IMR-90 (cell line): Measurements from ENCODE around the gene FNDC11. TPM values are rescaled to one million over a fixed set of nuclear protein-coding genes. Genes with fewer than 3 reads are reported as not detected.

ENCODE experiments used
- ATAC-seq: fragments of 200-7000 bp; cut with Tn5 transposase; 2 replicates; pipeline ENCODE4 v1.9.1; 2020; ENCODE audit warnings: low read depth, mild to moderate bottlenecking, moderate library complexity
- BruUV-seq: library from RNA; stranded (reverse); fragments of 400-500 nt; replicated peaks from 2 replicates; lab custom pipeline; 2021; lab: Mats Ljungman, UMichigan
- CTCF ChIA-PET: fragments of 300-600 bp; formaldehyde crosslinking; extraction: SDS; loops from one replicate; lab custom pipeline; 2021; ENCODE audit warnings: antibody characterized with exemption; lab: Yijun Ruan, JAX
- POLR2A ChIA-PET: fragments of 300-600 bp; sonication (Branson Sonifier 250); formaldehyde crosslinking; loops from one replicate; lab custom pipeline; 2022; ENCODE audit warnings: antibody characterized with exemption; ENCODE audit not compliant: unreplicated experiment; lab: Charles Lee
- DNase-seq: peaks from one replicate; pipeline ENCODE4 v3.0.0; 2013
- H2AFZ ChIP-seq: replicated peaks from 2 replicates; pipeline ENCODE3; 2013; ENCODE audit warnings: low read length, mild to moderate bottlenecking; ENCODE audit not compliant: poor library complexity
- H2AK5ac ChIP-seq: 2 replicates; pipeline ENCODE4 v1.6.1; 2013; ENCODE audit warnings: low read depth, low read length, inconsistent platforms
- H2AK9ac ChIP-seq: replicated peaks from 2 replicates; pipeline ENCODE3; 2013; ENCODE audit warnings: mild to moderate bottlenecking, low read depth, low read length, moderate library complexity; ENCODE audit not compliant: poor library complexity
- H2BK120ac ChIP-seq: 2 replicates; pipeline ENCODE4 v1.6.1; 2013; ENCODE audit warnings: low read depth, low read length, inconsistent platforms
- H2BK15ac ChIP-seq: 3 replicates; pipeline ENCODE4 v1.6.1; 2013; ENCODE audit warnings: low read depth, low read length, inconsistent platforms
- H2BK20ac ChIP-seq: 2 replicates; pipeline ENCODE4 v1.6.1; 2013; ENCODE audit warnings: low read depth, mild to moderate bottlenecking, inconsistent platforms, low read length, moderate library complexity
- H2BK5ac ChIP-seq: 2 replicates; pipeline ENCODE4 v1.6.1; 2013; ENCODE audit warnings: mild to moderate bottlenecking, low read depth, low read length, inconsistent platforms; ENCODE audit not compliant: poor library complexity, severe bottlenecking
- H3K14ac ChIP-seq: replicated peaks from 2 replicates; pipeline ENCODE4 v1.6.1; 2013; ENCODE audit warnings: low read depth, low read length, inconsistent platforms
- H3K18ac ChIP-seq: 2 replicates; pipeline ENCODE4 v1.6.1; 2013; ENCODE audit warnings: low read depth, low read length, control low read depth
- H3K23ac ChIP-seq: 2 replicates; pipeline ENCODE4 v1.6.1; 2013; ENCODE audit warnings: low read depth, low read length, inconsistent platforms
- H3K27ac ChIP-seq: 2 replicates; pipeline ENCODE4 v1.5.1; 2013; ENCODE audit warnings: mild to moderate bottlenecking, control low read depth, low read length; ENCODE audit not compliant: insufficient read depth
- H3K27me3 ChIP-seq: 2 replicates; pipeline ENCODE4 v1.6.1; 2013; ENCODE audit warnings: low read length; ENCODE audit not compliant: control insufficient read depth, insufficient read depth
- H3K36me3 ChIP-seq: 2 replicates; pipeline ENCODE4 v1.6.1; 2013; ENCODE audit warnings: low read length, mixed read lengths; ENCODE audit not compliant: control insufficient read depth, insufficient read depth
- H3K4ac ChIP-seq: 2 replicates; pipeline ENCODE4 v1.6.1; 2013; ENCODE audit warnings: low read depth, low read length, inconsistent platforms
- H3K4me1 ChIP-seq: 2 replicates; pipeline ENCODE4 v1.6.1; 2013; ENCODE audit warnings: low read length, mixed read lengths; ENCODE audit not compliant: control insufficient read depth, insufficient read depth
- H3K4me2 ChIP-seq: 2 replicates; pipeline ENCODE4 v1.6.1; 2013; ENCODE audit warnings: low read depth, mild to moderate bottlenecking, control low read depth, low read length, moderate library complexity
- H3K4me3 ChIP-seq: 2 replicates; pipeline ENCODE4 v1.5.1; 2013; ENCODE audit warnings: low read depth, mild to moderate bottlenecking, control low read depth, low read length, moderate library complexity; ENCODE audit not compliant: insufficient read depth
- H3K56ac ChIP-seq: 2 replicates; pipeline ENCODE4 v1.6.1; 2013; ENCODE audit warnings: low read length, inconsistent platforms; ENCODE audit not compliant: insufficient read depth; ENCODE audit errors: extremely low read depth
- H3K79me1 ChIP-seq, 2 experiments: 2 replicates each; pipeline ENCODE4 v1.6.1; 2013; ENCODE audit warnings: low read length in 2 of 2, inconsistent platforms in 1 of 2, low read depth in 1 of 2
- H3K9ac ChIP-seq: 2 replicates; pipeline ENCODE4 v1.6.1; 2013; ENCODE audit warnings: low read depth, low read length, control low read depth
- H3K9me1 ChIP-seq: 2 replicates; pipeline ENCODE4 v1.6.1; 2013; ENCODE audit warnings: low read length, inconsistent platforms; ENCODE audit not compliant: insufficient read depth
- H3K9me3 ChIP-seq: 2 replicates; pipeline ENCODE4 v1.6.1; 2013; ENCODE audit warnings: low read length; ENCODE audit not compliant: control insufficient read depth, insufficient read depth
- H4K20me1 ChIP-seq: 2 replicates; pipeline ENCODE4 v1.6.1; 2013; ENCODE audit warnings: low read length, inconsistent platforms; ENCODE audit not compliant: insufficient read depth
- H4K5ac ChIP-seq: 2 replicates; pipeline ENCODE4 v1.6.1; 2013; ENCODE audit warnings: mild to moderate bottlenecking, low read depth, low read length, control low read depth
- H4K8ac ChIP-seq, 2 experiments: 2 replicates each; pipeline ENCODE4 v1.6.1; 2013; ENCODE audit warnings: low read depth in 2 of 2, low read length in 2 of 2, control low read depth in 1 of 2, inconsistent platforms in 1 of 2
- H4K91ac ChIP-seq: 2 replicates; pipeline ENCODE4 v1.6.1; 2013; ENCODE audit warnings: low read depth, low read length, inconsistent platforms; ENCODE audit not compliant: insufficient read depth
- CEBPB ChIP-seq: IDR thresholded peaks from 2 replicates; pipeline ENCODE4 v1.6.1; 2012; ENCODE audit warnings: low read depth, low read length, improper control_type of control experiment
- FOS ChIP-seq: fragments of 150-350 bp; IDR thresholded peaks from 2 replicates; pipeline ENCODE4 v1.6.1; 2016; ENCODE audit warnings: low read depth, low read length
- MAFK ChIP-seq: IDR thresholded peaks from 2 replicates; pipeline ENCODE4 v1.6.1; 2012; ENCODE audit warnings: low read depth, low read length, improper control_type of control experiment
- MXI1 ChIP-seq: IDR thresholded peaks from 2 replicates; pipeline ENCODE4 v1.6.1; 2012; ENCODE audit warnings: low read depth, mild to moderate bottlenecking, low read length, moderate library complexity, borderline replicate concordance
- POLR2A ChIP-seq: IDR thresholded peaks from 2 replicates; pipeline ENCODE4 v1.6.1; 2012; ENCODE audit warnings: mild to moderate bottlenecking, low read depth, low read length
- RCOR1 ChIP-seq: IDR thresholded peaks from 2 replicates; pipeline ENCODE4 v1.6.1; 2012; ENCODE audit warnings: mild to moderate bottlenecking, low read length, improper control_type of control experiment; ENCODE audit not compliant: insufficient replicate concordance
- SMC3 ChIP-seq: fragments of 150-350 bp; IDR thresholded peaks from 2 replicates; pipeline ENCODE4 v1.6.1; 2016; ENCODE audit warnings: low read depth, mild to moderate bottlenecking, antibody characterized with exemption, low read length, moderate library complexity
- WGBS, 2 experiments: methylation state at CpG; one replicate each; pipeline versions ENCODE4 v1.1.5 to v1.1.7; 2013; ENCODE audit warnings: missing lambda C conversion rate in 2 of 2; ENCODE audit not compliant: insufficient read length in 1 of 2; ENCODE audit errors: extremely low coverage in 2 of 2; 5-methylcytosine and 5-hydroxymethylcytosine counted together
- dilution Hi-C: fragments of 300-500 bp; cut with HindIII; formaldehyde crosslinking; loops from one replicate; pipeline ENCODE4 v1.14.3; 2018; ENCODE audit warnings: low sequenced_read_pairs; ENCODE audit not compliant: unreplicated experiment
- in situ Hi-C: fragments of 300-500 bp; cut with MboI; formaldehyde crosslinking; loops from 3 replicates; pipeline ENCODE4 v1.14.3; 2019; ENCODE audit warnings: low sequenced_read_pairs, inconsistent platforms, mixed read lengths
- intact Hi-C: fragments of 100-400 bp; cut with micrococcal nuclease; formaldehyde crosslinking; loops from 2 replicates; pipeline ENCODE4 v1.10.0; 2022
- polyA plus RNA-seq, 3 experiments: library from polyadenylated mRNA; depleted of rRNA; stranded (reverse); fragments of >200 nt; gene quantifications; 2 replicates each; pipeline ENCODE4 v1.2.3, GENCODE V29; 2012; ENCODE audit warnings: low replicate concordance in 1 of 3
- total RNA-seq: library from RNA; depleted of rRNA; stranded (reverse); fragments of >200 nt; gene quantifications from 2 replicates; pipeline ENCODE4 v1.2.3, GENCODE V29; 2012

The FNDC11 gene
- total and polyA plus RNA-seq, 2 of the 4 experiments (the other 2 are of a cell fraction) = 0.36 to 1.0 TPM

- H3K9ac ChIP-seq = no peak overlapping the region
- H2BK5ac ChIP-seq = no peak overlapping the region
- ChIA-PET POLR2A (no interaction called here), CTCF (no interaction called here)
- DNase-seq (no peak), ATAC-seq (no peak)
- H3K27me3 ChIP-seq = no peaks in the 10 kb centered on the region
- in situ Hi-C loops = no loop called here
- H4K20me1 ChIP-seq = no peaks in the 10 kb centered on the region
- H3K4me2 ChIP-seq = no peak overlapping the region
- no peak overlapping the region for H3K56ac ChIP-seq
- peaks cover 6% of the 10 kb centered on the region; the same call in 1 of the 2 replicates for H3K36me3 ChIP-seq
- H4K8ac ChIP-seq = no peak overlapping the region
- peaks cover 10% of the 10 kb centered on the region for H3K4me1 ChIP-seq
- H3K27ac ChIP-seq = no peak overlapping the region
- BruUV-seq = no TSS peak
- intact Hi-C loops = no loop called here
- no peak overlapping the region for H2AK5ac ChIP-seq
- no peak overlapping the region for H4K5ac ChIP-seq
- H3K9me1 ChIP-seq = peaks cover 3% of the 10 kb centered on the region; the same call in 1 of the 2 replicates
- no peak overlapping the region for H2AFZ ChIP-seq
- H2BK120ac ChIP-seq = no peak overlapping the region
- no CpG with 5 or more reads among the region's 7 CpGs for WGBS, 2 experiments
- no peak overlapping the region for H2AK9ac ChIP-seq
- dilution Hi-C loops = no loop called here
- H4K91ac ChIP-seq = no peak overlapping the region
- no peak overlapping the region for H3K18ac ChIP-seq
- TF ChIP-seq POLR2A = no peak
- no peak for TF ChIP-seq SMC3
- TF ChIP-seq FOS = no peak
- no peak for TF ChIP-seq MAFK
- no peak for TF ChIP-seq RCOR1
- no peak for TF ChIP-seq CEBPB
- TF ChIP-seq MXI1 = no peak
- no peak overlapping the region for H3K4ac ChIP-seq
- H2BK20ac ChIP-seq = no peak overlapping the region
- H3K4me3 ChIP-seq = no peak overlapping the region
- H2BK15ac ChIP-seq = no peak overlapping the region
- H3K23ac ChIP-seq = no peak overlapping the region
- H3K9me3 ChIP-seq = no peaks in the 10 kb centered on the region
- H3K79me1 ChIP-seq = peaks cover 4 to 13% of the 10 kb centered on the region in 2 experiments
- no peak overlapping the region for H3K14ac ChIP-seq
Observed at GRCh38 chr20:63576311-63576710, 22.4 kb downstream of the FNDC11 start.
